Measurements from ENCODE around the gene CDH12.

DNA sequence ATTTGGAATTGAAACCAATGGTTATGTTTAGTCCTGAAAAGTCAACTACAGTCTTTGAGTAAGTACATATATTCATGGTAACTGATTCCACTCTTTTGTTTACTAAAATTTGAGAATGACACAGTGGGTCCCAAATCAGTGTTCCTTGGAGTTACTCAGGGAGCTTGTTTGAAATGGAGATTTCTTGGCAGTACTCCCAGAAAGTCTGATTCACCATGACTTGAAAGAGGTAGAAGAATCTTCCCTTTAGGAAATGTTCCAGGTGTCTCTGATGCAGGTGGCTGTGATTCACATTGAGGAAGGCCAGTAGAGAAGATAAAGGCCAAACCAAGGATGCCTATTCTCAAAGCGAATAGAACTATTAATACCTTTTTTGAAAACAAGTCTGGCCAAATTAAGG, 1078.3 kb downstream of the CDH12 start:
- TF ChIP-seq POLR2A (IDR thresholded peaks at IDR 0.05; ENCODE audit: low read length) = no peak
- TF ChIP-seq GATA1 (IDR thresholded peaks at IDR 0.05; ENCODE audit: low read depth, low read length) = no peak

Measured in erythroblast (primary cell).